K562 (cell line): Measurements from ENCODE around the gene SMIM12. TPM values are rescaled to one million over a fixed set of nuclear protein-coding genes. Genes with fewer than 3 reads are reported as not detected.

Experiments
- BCL6 ChIP-seq: fragments of 250-450 bp; sonication (Bioruptor Pico); IDR thresholded peaks from 2 replicates; pipeline ENCODE4 v1.4.0; 2020
- BCOR ChIP-seq: fragments of 450-650 bp; IDR thresholded peaks from 2 replicates; pipeline ENCODE4 v1.6.1; 2016
- ELK3 ChIP-seq: fragments of 450-650 bp; formaldehyde crosslinking; IDR thresholded peaks from 2 replicates; pipeline ENCODE4 v1.4.0; 2020; ENCODE audit warnings: mild to moderate bottlenecking
- EP400 ChIP-seq: fragments of 450-650 bp; IDR thresholded peaks from 2 replicates; pipeline ENCODE4 v1.6.1; 2017; ENCODE audit warnings: antibody characterized with exemption, mild to moderate bottlenecking, moderate library complexity
- GTF2F1 ChIP-seq: IDR thresholded peaks from 2 replicates; pipeline ENCODE4 v1.6.1; 2011; ENCODE audit warnings: low read depth, low read length, improper control_type of control experiment
- GTF3C2 ChIP-seq: IDR thresholded peaks from 3 replicates; pipeline ENCODE4 v1.6.1; 2011; ENCODE audit warnings: borderline replicate concordance, mild to moderate bottlenecking, moderate library complexity; ENCODE audit not compliant: insufficient read length; ENCODE audit errors: extremely low read depth
- JUND ChIP-seq, 2 experiments: IDR thresholded peaks; 2 replicates in 1 of 2; 3 replicates in 1 of 2; pipeline ENCODE4 v1.6.1; 2011; ENCODE audit warnings: borderline replicate concordance in 2 of 2, low read depth in 2 of 2, low read length in 2 of 2, improper control_type of control experiment in 1 of 2, missing biosample characterization in 1 of 2, missing genetic modification characterization in 1 of 2, missing genetic modification reagents in 1 of 2
- MXI1 ChIP-seq: IDR thresholded peaks from 2 replicates; pipeline ENCODE4 v1.6.1; 2011; ENCODE audit warnings: low read depth, mild to moderate bottlenecking, improper control_type of control experiment, low read length
- POLR2AphosphoS2 ChIP-seq: IDR thresholded peaks from 2 replicates; pipeline ENCODE4 v1.6.1; 2012; ENCODE audit warnings: low read length, improper control_type of control experiment
- RFX1 ChIP-seq: fragments of 450-650 bp; IDR thresholded peaks from 2 replicates; pipeline ENCODE4 v1.6.1; 2016; ENCODE audit warnings: mild to moderate bottlenecking, moderate library complexity
- SAFB2 ChIP-seq: fragments of 200-400 bp; formaldehyde crosslinking; IDR thresholded peaks from 2 replicates; pipeline ENCODE4 v1.6.1; 2018; ENCODE audit warnings: borderline replicate concordance, low read length, low read depth, moderate library complexity; ENCODE audit not compliant: severe bottlenecking
- SNIP1 ChIP-seq: fragments of 450-650 bp; IDR thresholded peaks from 2 replicates; pipeline ENCODE4 v1.7.1; 2017; ENCODE audit warnings: low read depth, mild to moderate bottlenecking
- SRF ChIP-seq, 2 experiments: fragments of 250-450, 450-650 bp in 1 of 2; sonication (Bioruptor Pico) in 1 of 2; sonication (generic) in 1 of 2; formaldehyde crosslinking; IDR thresholded peaks; 2 replicates each; pipeline versions ENCODE4 v1.5.0 to v1.5.1; 2020 to 2022; ENCODE audit warnings: mild to moderate bottlenecking in 1 of 2, missing genetic modification reagents in 1 of 2
- STAG1 ChIP-seq: sonication (generic); formaldehyde crosslinking; IDR thresholded peaks from 2 replicates; pipeline ENCODE4 v1.5.0; 2020; ENCODE audit warnings: missing genetic modification reagents, borderline replicate concordance
- STAT5A ChIP-seq: IDR thresholded peaks from 2 replicates; pipeline ENCODE4 v1.6.1; 2012; ENCODE audit warnings: low read length, inconsistent platforms, borderline replicate concordance
- XRCC3 ChIP-seq: fragments of 450-650 bp; IDR thresholded peaks from 2 replicates; pipeline ENCODE4 v1.6.1; 2017; ENCODE audit warnings: mild to moderate bottlenecking, moderate library complexity
- ZC3H8 ChIP-seq: fragments of 450-650 bp; IDR thresholded peaks from 2 replicates; pipeline ENCODE4 v1.6.1; 2017
- ZNF436 ChIP-seq: fragments of 250-450, 450-650 bp; sonication (Bioruptor Pico); formaldehyde crosslinking; IDR thresholded peaks from 2 replicates; pipeline ENCODE4 v1.7.0; 2020; ENCODE audit warnings: mild to moderate bottlenecking
- ZNF584 ChIP-seq: fragments of 200-800 bp; sonication (Bioruptor generic); IDR thresholded peaks from 2 replicates; pipeline ENCODE4 v1.6.1; 2016; ENCODE audit warnings: low read depth, mild to moderate bottlenecking, missing genetic modification characterization, missing compliant biosample characterization
- polyA plus RNA-seq, 8 experiments: library from polyadenylated mRNA; depleted of rRNA in 4 of 8; stranded (reverse) in 5 of 8; unstranded in 3 of 8; fragments of >200 nt; fragmentation: Nextera tagmentation in 2 of 8; fragmentation: Illumina TruSeq in 1 of 8; extraction: Ambion mirVana in 2 of 8; extraction: Trizol in 1 of 8; gene quantifications; 2 replicates each; pipeline versions ENCODE4 v1.2.1 to v1.2.3, GENCODE V29; 2011 to 2014; ENCODE audit warnings: inconsistent platforms in 1 of 8, missing spikeins in 1 of 8
- total RNA-seq, 7 experiments: library from RNA; depleted of rRNA in 6 of 7; stranded (reverse); fragments of >200 nt in 6 of 7; fragmentation: Illumina TruSeq in 2 of 7; extraction: Trizol in 2 of 7; gene quantifications; 2 replicates each; pipeline versions ENCODE4 v1.2.1 to v1.2.3, GENCODE V29; 2011 to 2021; ENCODE audit warnings: low replicate concordance in 1 of 7
- TF ChIP-seq, protein P1 (sequence below): sonication (generic); formaldehyde crosslinking; IDR thresholded peaks from 2 replicates; pipeline ENCODE4 v1.8.0; 2022; ENCODE audit warnings: mild to moderate bottlenecking, missing genetic modification reagents
- TF ChIP-seq, protein P2 (sequence below): sonication (generic); formaldehyde crosslinking; IDR thresholded peaks from 2 replicates; pipeline ENCODE4 v1.9.0; 2022; ENCODE audit warnings: mild to moderate bottlenecking, missing genetic modification reagents

SMIM12 gene
- total and polyA plus RNA-seq, 9 of the 15 experiments (the other 6 are each of a cell fraction or from before 2014, with no cell fraction given) = 51.7 to 112 (median 63.9) TPM

GRCh38 chr1:34852677-34853217 is 6.8 kb downstream of the SMIM12 start (continued):
- TF ChIP-seq JUND (IDR thresholded peaks at IDR 0.05; ENCODE audit: borderline replicate concordance, low read depth, low read length) (peak; percentile 87), JUND (tag; IDR thresholded peaks at IDR 0.05; ENCODE audit: borderline replicate concordance, low read depth, low read length) (peak; percentile 72; the same call in 1 of the 3 replicates), SNIP1 (no peak), GTF2F1 (no peak), STAT5A (no peak; the same call in 1 of the 2 replicates), ZNF584 (CRISPR knock-in tag) (no peak), BCL6 (CRISPR knock-in tag) (no peak), XRCC3 (no peak), EP400 (peak; percentile 44; the same call in 1 of the 2 replicates), BCOR (no peak), POLR2AphosphoS2 (peak; percentile 71; the same call in 1 of the 2 replicates), STAG1 (CRISPR knock-in tag) (peak; percentile 88), ZC3H8 (no peak), ELK3 (no peak), RFX1 (no peak), MXI1 (no peak), SAFB2 (no peak), SRF (CRISPR knock-in tag; IDR thresholded peaks at IDR 0.05) (0 out of 4 replicates have a peak, but pooled peaks of 1 of the 2 experiments have one; percentile 22), GTF3C2 (no peak), ZNF436 (CRISPR knock-in tag) (no peak)
- TF ChIP-seq, protein P1, sequence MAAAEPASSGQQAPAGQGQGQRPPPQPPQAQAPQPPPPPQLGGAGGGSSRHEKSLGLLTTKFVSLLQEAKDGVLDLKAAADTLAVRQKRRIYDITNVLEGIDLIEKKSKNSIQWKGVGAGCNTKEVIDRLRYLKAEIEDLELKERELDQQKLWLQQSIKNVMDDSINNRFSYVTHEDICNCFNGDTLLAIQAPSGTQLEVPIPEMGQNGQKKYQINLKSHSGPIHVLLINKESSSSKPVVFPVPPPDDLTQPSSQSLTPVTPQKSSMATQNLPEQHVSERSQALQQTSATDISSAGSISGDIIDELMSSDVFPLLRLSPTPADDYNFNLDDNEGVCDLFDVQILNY = no peak
- TF ChIP-seq, protein P2, sequence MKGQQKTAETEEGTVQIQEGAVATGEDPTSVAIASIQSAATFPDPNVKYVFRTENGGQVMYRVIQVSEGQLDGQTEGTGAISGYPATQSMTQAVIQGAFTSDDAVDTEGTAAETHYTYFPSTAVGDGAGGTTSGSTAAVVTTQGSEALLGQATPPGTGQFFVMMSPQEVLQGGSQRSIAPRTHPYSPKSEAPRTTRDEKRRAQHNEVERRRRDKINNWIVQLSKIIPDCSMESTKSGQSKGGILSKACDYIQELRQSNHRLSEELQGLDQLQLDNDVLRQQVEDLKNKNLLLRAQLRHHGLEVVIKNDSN (CRISPR knock-in tag) = peak; percentile 93
